ENCODE measurements around the gene MEOX2.

GRCh38 chr7:15561835-15562234 lies 124.6 kb downstream of the MEOX2 start, which contains the start of gene AGMO:
- TF ChIP-seq CTCF (conservative IDR thresholded peaks at IDR 0.05) = no peak
- TF ChIP-seq EZH2 (IDR thresholded peaks at IDR 0.05; ENCODE audit: low read depth) = no peak
